Lower leg skin (tissue), 3 donors: ENCODE data around the gene SH3D19.

Experiments
- CTCF ChIP-seq, 3 donors: fragments of 450-650 bp; IDR thresholded peaks; one replicate each; pipeline ENCODE4 v1.5.1; 2016; ENCODE audit warnings: antibody characterized with exemption in 3 of 3, mild to moderate bottlenecking in 3 of 3, moderate library complexity in 2 of 3
- POLR2A ChIP-seq, 2 donors: fragments of 450-650 bp; IDR thresholded peaks; one replicate each; pipeline ENCODE4 v1.6.1; 2016 to 2017; ENCODE audit warnings: antibody characterized with exemption in 2 of 2, mild to moderate bottlenecking in 1 of 2, moderate library complexity in 1 of 2

GRCh38 chr4:151228189-151229119 is 97.0 kb downstream of the SH3D19 start:
- TF ChIP-seq CTCF (IDR thresholded peaks at IDR 0.05) (no peak), POLR2A (IDR thresholded peaks at IDR 0.05) (no peak)
